HepG2 (cell line): ENCODE results near the gene ARHGAP5. TPM values are rescaled to one million over a fixed set of nuclear protein-coding genes. Genes with fewer than 3 reads are reported as not detected.

Source experiments
- AGO1 ChIP-seq: fragments of 200-400 bp; formaldehyde crosslinking; IDR thresholded peaks from 2 replicates; pipeline ENCODE4 v1.6.1; 2017; ENCODE audit warnings: mild to moderate bottlenecking, low read depth, low read length, moderate library complexity; ENCODE audit not compliant: poor library complexity, severe bottlenecking
- ARNT2 ChIP-seq: sonication (generic); formaldehyde crosslinking; IDR thresholded peaks from 2 replicates; pipeline ENCODE4 v1.8.0; 2022; ENCODE audit warnings: mild to moderate bottlenecking, low read depth, missing genetic modification reagents, moderate library complexity
- GLMP ChIP-seq: sonication (generic); formaldehyde crosslinking; IDR thresholded peaks from 2 replicates; pipeline ENCODE4 v1.9.0; 2021; ENCODE audit warnings: missing genetic modification reagents, mild to moderate bottlenecking, borderline replicate concordance
- HNRNPUL1 ChIP-seq: fragments of 200-400 bp; formaldehyde crosslinking; IDR thresholded peaks from 2 replicates; pipeline ENCODE4 v1.6.1; 2017; ENCODE audit warnings: low read depth, mild to moderate bottlenecking, low read length, moderate library complexity
- HOMEZ ChIP-seq: IDR thresholded peaks from 2 replicates; pipeline ENCODE4 v1.6.1; 2016; ENCODE audit warnings: low read depth
- IRX3 ChIP-seq: sonication (generic); formaldehyde crosslinking; IDR thresholded peaks from 2 replicates; pipeline ENCODE4 v1.8.1; 2023; ENCODE audit warnings: mild to moderate bottlenecking, low read depth, missing genetic modification reagents, borderline replicate concordance
- KDM6A ChIP-seq: IDR thresholded peaks from 2 replicates; pipeline ENCODE4 v1.6.1; 2016; ENCODE audit warnings: low read depth
- KLF11 ChIP-seq: IDR thresholded peaks from 2 replicates; pipeline ENCODE4 v1.6.1; 2016; ENCODE audit warnings: missing compliant biosample characterization
- MAFF ChIP-seq: IDR thresholded peaks from 2 replicates; pipeline ENCODE4 v1.6.1; 2011; ENCODE audit warnings: low read depth, low read length, improper control_type of control experiment
- NFE2 ChIP-seq: sonication (generic); formaldehyde crosslinking; IDR thresholded peaks from 2 replicates; pipeline ENCODE4 v1.4.0; 2020; ENCODE audit warnings: missing genetic modification reagents
- NFRKB ChIP-seq: fragments of 450-650 bp; IDR thresholded peaks from 2 replicates; pipeline ENCODE4 v1.6.1; 2017
- PPARG ChIP-seq: conservative IDR thresholded peaks from 2 replicates; pipeline ENCODE4 v1.6.1; 2016; ENCODE audit warnings: missing biosample characterization, missing genetic modification reagents
- RFXANK ChIP-seq: IDR thresholded peaks from 2 replicates; pipeline ENCODE4 v1.6.1; 2016
- SOX6 ChIP-seq, 2 experiments: fragments of 450-650 bp in 1 of 2; sonication (generic) in 1 of 2; formaldehyde crosslinking in 1 of 2; IDR thresholded peaks; 2 replicates each; pipeline versions ENCODE4 v1.4.0 to v1.6.1; 2017 to 2020; ENCODE audit warnings: antibody characterized with exemption in 1 of 2, mild to moderate bottlenecking in 1 of 2, missing genetic modification reagents in 1 of 2
- THAP8 ChIP-seq: sonication (generic); formaldehyde crosslinking; IDR thresholded peaks from 2 replicates; pipeline ENCODE4 v1.5.1; 2020; ENCODE audit warnings: missing genetic modification reagents, mild to moderate bottlenecking, borderline replicate concordance
- TMF1 ChIP-seq: sonication (generic); formaldehyde crosslinking; IDR thresholded peaks from 2 replicates; pipeline ENCODE4 v1.8.1; 2022; ENCODE audit warnings: low read depth, missing genetic modification reagents
- ZBTB14 ChIP-seq: sonication (generic); formaldehyde crosslinking; IDR thresholded peaks from 2 replicates; pipeline ENCODE4 v1.4.0; 2020; ENCODE audit warnings: missing genetic modification reagents
- ZFP37 ChIP-seq: sonication (generic); formaldehyde crosslinking; IDR thresholded peaks from 2 replicates; pipeline ENCODE4 v1.4.0; 2020; ENCODE audit warnings: missing genetic modification reagents, borderline replicate concordance
- ZKSCAN8 ChIP-seq: IDR thresholded peaks from 2 replicates; pipeline ENCODE4 v1.6.1; 2016; ENCODE audit warnings: borderline replicate concordance, missing genetic modification reagents, missing compliant biosample characterization
- ZNF280D ChIP-seq: sonication (generic); formaldehyde crosslinking; IDR thresholded peaks from 2 replicates; pipeline ENCODE4 v1.5.1; 2020; ENCODE audit warnings: mild to moderate bottlenecking, missing genetic modification reagents
- ZNF7 ChIP-seq: IDR thresholded peaks from 2 replicates; pipeline ENCODE4 v1.6.1; 2016; ENCODE audit warnings: missing biosample characterization, missing genetic modification reagents
- ZNF740 ChIP-seq: sonication (generic); formaldehyde crosslinking; IDR thresholded peaks from 2 replicates; pipeline ENCODE4 v1.4.0; 2020; ENCODE audit warnings: missing genetic modification reagents
- ZNF749 ChIP-seq: sonication (generic); formaldehyde crosslinking; IDR thresholded peaks from 2 replicates; pipeline ENCODE4 v1.8.0; 2022; ENCODE audit warnings: mild to moderate bottlenecking, missing genetic modification reagents, moderate library complexity, borderline replicate concordance
- polyA plus RNA-seq, 8 experiments: library from polyadenylated mRNA; depleted of rRNA in 3 of 8; stranded (reverse) in 7 of 8; unstranded in 1 of 8; fragments of >200 nt; fragmentation: Illumina TruSeq in 4 of 8; extraction: Trizol in 4 of 8; gene quantifications; 2 replicates each; pipeline versions ENCODE4 v1.2.1 to v1.2.3, GENCODE V29; 2011 to 2016; ENCODE audit warnings: low read depth in 4 of 8, missing spikeins in 1 of 8, mixed read lengths in 1 of 8; ENCODE audit not compliant: insufficient read depth in 1 of 8
- total RNA-seq, 5 experiments: library from RNA; depleted of rRNA; stranded (reverse); fragments of >200 nt; fragmentation: Illumina TruSeq; extraction: Trizol; gene quantifications; 2 replicates each; pipeline ENCODE4 v1.2.3, GENCODE V29; 2016; ENCODE audit warnings: low read depth in 1 of 5

ARHGAP5 gene
- total and polyA plus RNA-seq, 2 of the 13 experiments (the other 11 are each of a cell fraction or from before 2014, with no cell fraction given) = 33.7 to 144 TPM

GRCh38 chr14:32073537-32074189, 3.4 kb upstream of the ARHGAP5 start (continued):
- TF ChIP-seq ZNF280D (CRISPR knock-in tag) (no peak), GLMP (CRISPR knock-in tag) (no peak), ZNF7 (CRISPR knock-in tag) (no peak), RFXANK (CRISPR knock-in tag) (peak; percentile 66; the same call in 1 of the 2 replicates), KLF11 (no peak), TMF1 (CRISPR knock-in tag) (no peak), HNRNPUL1 (0 out of 2 replicates have a peak, but pooled peaks have one; percentile 45), ZNF740 (CRISPR knock-in tag) (no peak), PPARG (CRISPR knock-in tag) (peak; percentile 63; the same call in 1 of the 2 replicates), SOX6 (IDR thresholded peaks at IDR 0.05) (no peak), SOX6 (CRISPR knock-in tag; IDR thresholded peaks at IDR 0.05) (no peak), MAFF (no peak), THAP8 (no peak), ZBTB14 (no peak), NFE2 (CRISPR knock-in tag) (no peak), ZKSCAN8 (CRISPR knock-in tag) (peak; percentile 78; the same call in 1 of the 2 replicates), ZFP37 (CRISPR knock-in tag) (no peak), NFRKB (no peak), ARNT2 (CRISPR knock-in tag) (no peak), IRX3 (CRISPR knock-in tag) (no peak), KDM6A (CRISPR knock-in tag) (no peak), HOMEZ (peak; percentile 33; the same call in 1 of the 2 replicates), AGO1 (no peak), ZNF749 (CRISPR knock-in tag) (no peak)
